Measurements from ENCODE around the gene CCNB3. TPM values are rescaled to one million over a fixed set of nuclear protein-coding genes. Genes with fewer than 3 reads are reported as not detected.

CCNB3 gene
- total RNA-seq: under 1 TPM; 0.09 to 0.17 TPM
- not detected for polyA plus RNA-seq

- DNase-seq: peak; percentile 73 to 84 (median 82)
- no peaks in the 10 kb centered on the region for H3K27me3 ChIP-seq (ENCODE audit: insufficient read depth, low read length)
- Mint-ChIP-seq H3K4me3 (peak within 1 kb of the TSS; percentile 71 to 92 (median 84)), H3K27me3 (no peaks in the 10 kb centered on the region), H3K9me3 (no peaks in the 10 kb centered on the region), H3K27ac (peak within 1 kb of the TSS; percentile 71 to 96 (median 85)), H3K36me3 (peaks cover 0 to 3% of the 10 kb centered on the region in 2 donors), H3K4me1 (peaks cover 5 to 20% (median 9%) of the 10 kb centered on the region in 4 donors)
- no peaks in the 10 kb centered on the region for H3K9me3 ChIP-seq (ENCODE audit: control insufficient read depth in 1 of 2, low read length in 2 of 2)
- H3K27ac ChIP-seq (ENCODE audit: low read depth, low read length): peak within 1 kb of the TSS; percentile 21
- no peaks in the 10 kb centered on the region for H3K36me3 ChIP-seq (ENCODE audit: insufficient read depth, low read length)
- peak within 1 kb of the TSS in 1 of 2 donors; percentile 24 for H3K4me3 ChIP-seq (ENCODE audit: low read length in 2 of 2)
- POLR2A ChIA-PET (ENCODE audit: partially characterized antibody): interaction anchor here (1.2 kb wide), 1 partner anchor 277 kb away, joined by 3 read pairs; no protein-coding TSS in a partner anchor
- peaks cover 6% of the 10 kb centered on the region for H3K4me1 ChIP-seq (ENCODE audit: insufficient read depth, low read length)
- intact Hi-C loops (cut with micrococcal nuclease): loop anchor here (1.0 to 2.0 kb wide), 2 partner anchors 290 to 325 kb away; partner anchors contain the start of gene USP27X
- CTCF ChIA-PET (ENCODE audit: partially characterized antibody): interaction anchor here (0.7 to 1.6 kb wide), 5 partner anchors 14 to 488 kb away, joined by 3 to 7 read pairs (median 4); partner anchors contain the start of gene CLCN5
Measured at GRCh38 chrX:50204364-50204899, at the start of gene CCNB3. TSS of gene CCNB3 (plus strand) at chrX:50204765. CDS start at chrX:50285164, 80,399 bp downstream.

GRCh38 chrX:50157545-50158135, 46.9 kb upstream of the CCNB3 start:
- intact Hi-C loops (cut with micrococcal nuclease): no loop called here
- H3K4me3 ChIP-seq (ENCODE audit: low read length in 2 of 2): no peak overlapping the region
- no peaks in the 10 kb centered on the region for H3K4me1 ChIP-seq (ENCODE audit: insufficient read depth, low read length)
- H3K36me3 ChIP-seq (ENCODE audit: insufficient read depth, low read length): no peaks in the 10 kb centered on the region
- no peaks in the 10 kb centered on the region for H3K9me3 Mint-ChIP-seq
- H3K4me1 Mint-ChIP-seq: no peaks in the 10 kb centered on the region
- ChIA-PET POLR2A (ENCODE audit: partially characterized antibody) (no interaction called here), CTCF (ENCODE audit: partially characterized antibody) (no interaction called here)
- H3K4me3 Mint-ChIP-seq: no peak overlapping the region
- H3K27me3 Mint-ChIP-seq: peaks cover 0 to 2% of the 10 kb centered on the region in 2 donors
- no peak overlapping the region for H3K27ac ChIP-seq (ENCODE audit: low read depth, low read length)
- H3K27me3 ChIP-seq (ENCODE audit: insufficient read depth, low read length): no peaks in the 10 kb centered on the region
- H3K36me3 Mint-ChIP-seq: no peaks in the 10 kb centered on the region
- no peaks in the 10 kb centered on the region for H3K9me3 ChIP-seq (ENCODE audit: control insufficient read depth in 1 of 2, low read length in 2 of 2)
- DNase-seq: no peak
- no peak overlapping the region for H3K27ac Mint-ChIP-seq

GRCh38 chrX:50158593-50158992, 46.0 kb upstream of the CCNB3 start:
- no peak for DNase-seq
- ChIA-PET POLR2A (ENCODE audit: partially characterized antibody) (no interaction called here), CTCF (ENCODE audit: partially characterized antibody) (no interaction called here)
- Histone ChIP-seq H3K36me3 (ENCODE audit: insufficient read depth, low read length) (no peaks in the 10 kb centered on the region), H3K27me3 (ENCODE audit: insufficient read depth, low read length) (no peaks in the 10 kb centered on the region), H3K4me3 (ENCODE audit: low read length in 2 of 2) (no peak overlapping the region), H3K4me1 (ENCODE audit: insufficient read depth, low read length) (no peaks in the 10 kb centered on the region), H3K9me3 (ENCODE audit: control insufficient read depth in 1 of 2, low read length in 2 of 2) (no peaks in the 10 kb centered on the region), H3K27ac (ENCODE audit: low read depth, low read length) (no peak overlapping the region)
- Mint-ChIP-seq H3K9me3 (no peaks in the 10 kb centered on the region), H3K4me1 (no peaks in the 10 kb centered on the region), H3K27ac (no peak overlapping the region), H3K4me3 (no peak overlapping the region), H3K27me3 (peaks cover 0 to 2% of the 10 kb centered on the region in 2 donors), H3K36me3 (no peaks in the 10 kb centered on the region)
- intact Hi-C loops (cut with micrococcal nuclease): no loop called here

- Histone ChIP-seq H3K4me1 (ENCODE audit: insufficient read depth, low read length) (no peaks in the 10 kb centered on the region), H3K36me3 (ENCODE audit: insufficient read depth, low read length) (no peaks in the 10 kb centered on the region), H3K27ac (ENCODE audit: low read depth, low read length) (no peak overlapping the region), H3K4me3 (ENCODE audit: low read length in 2 of 2) (no peak overlapping the region), H3K9me3 (ENCODE audit: control insufficient read depth in 1 of 2, low read length in 2 of 2) (no peaks in the 10 kb centered on the region), H3K27me3 (ENCODE audit: insufficient read depth, low read length) (no peaks in the 10 kb centered on the region)
- intact Hi-C loops (cut with micrococcal nuclease): no loop called here
- Mint-ChIP-seq H3K9me3 (no peaks in the 10 kb centered on the region), H3K4me1 (no peaks in the 10 kb centered on the region), H3K27ac (no peak overlapping the region), H3K27me3 (no peaks in the 10 kb centered on the region), H3K4me3 (no peak overlapping the region), H3K36me3 (no peaks in the 10 kb centered on the region)
- no peak for DNase-seq
- POLR2A ChIA-PET (ENCODE audit: partially characterized antibody): no interaction called here
- CTCF ChIA-PET (ENCODE audit: partially characterized antibody): no interaction called here
Measured at GRCh38 chrX:50161127-50161526, 43.4 kb upstream of the CCNB3 start.

- H3K27me3 ChIP-seq (ENCODE audit: insufficient read depth, low read length): no peaks in the 10 kb centered on the region
- H3K4me1 ChIP-seq (ENCODE audit: insufficient read depth, low read length): no peaks in the 10 kb centered on the region
- Mint-ChIP-seq H3K4me3 (no peak overlapping the region), H3K4me1 (peaks cover 0 to 2% (median under 1%) of the 10 kb centered on the region in 4 donors), H3K27ac (no peak overlapping the region), H3K27me3 (peaks cover 0 to 1% of the 10 kb centered on the region in 2 donors), H3K9me3 (no peaks in the 10 kb centered on the region), H3K36me3 (no peaks in the 10 kb centered on the region)
- no peaks in the 10 kb centered on the region for H3K9me3 ChIP-seq (ENCODE audit: control insufficient read depth in 1 of 2, low read length in 2 of 2)
- intact Hi-C loops (cut with micrococcal nuclease): no loop called here
- DNase-seq: no peak
- no peaks in the 10 kb centered on the region for H3K36me3 ChIP-seq (ENCODE audit: insufficient read depth, low read length)
- no peak overlapping the region for H3K4me3 ChIP-seq (ENCODE audit: low read length in 2 of 2)
- H3K27ac ChIP-seq (ENCODE audit: low read depth, low read length): no peak overlapping the region
- CTCF ChIA-PET (ENCODE audit: partially characterized antibody): no interaction called here
- POLR2A ChIA-PET (ENCODE audit: partially characterized antibody): no interaction called here
Measured at GRCh38 chrX:50165727-50166126, 38.8 kb upstream of the CCNB3 start.

- POLR2A ChIA-PET (ENCODE audit: partially characterized antibody): no interaction called here
- no peak overlapping the region for H3K27ac Mint-ChIP-seq
- Histone ChIP-seq H3K4me1 (ENCODE audit: insufficient read depth, low read length) (no peaks in the 10 kb centered on the region), H3K36me3 (ENCODE audit: insufficient read depth, low read length) (no peaks in the 10 kb centered on the region), H3K4me3 (ENCODE audit: low read length in 2 of 2) (no peak overlapping the region), H3K9me3 (ENCODE audit: control insufficient read depth in 1 of 2, low read length in 2 of 2) (no peaks in the 10 kb centered on the region), H3K27me3 (ENCODE audit: insufficient read depth, low read length) (no peaks in the 10 kb centered on the region), H3K27ac (ENCODE audit: low read depth, low read length) (no peak overlapping the region)
- DNase-seq: no peak
- CTCF ChIA-PET (ENCODE audit: partially characterized antibody): no interaction called here
- H3K9me3 Mint-ChIP-seq: no peaks in the 10 kb centered on the region
- no peaks in the 10 kb centered on the region for H3K36me3 Mint-ChIP-seq
- peaks cover 0 to 2% (median under 1%) of the 10 kb centered on the region in 4 donors for H3K4me1 Mint-ChIP-seq
- no peak overlapping the region for H3K4me3 Mint-ChIP-seq
- intact Hi-C loops (cut with micrococcal nuclease): no loop called here
- peaks cover 0 to 1% of the 10 kb centered on the region in 2 donors for H3K27me3 Mint-ChIP-seq
Measured at GRCh38 chrX:50167366-50167765, 37.2 kb upstream of the CCNB3 start.

GRCh38 chrX:50168241-50168687, 36.3 kb upstream of the CCNB3 start:
- no peaks in the 10 kb centered on the region for H3K36me3 ChIP-seq (ENCODE audit: insufficient read depth, low read length)
- no peaks in the 10 kb centered on the region for H3K27me3 ChIP-seq (ENCODE audit: insufficient read depth, low read length)
- no peak for DNase-seq
- Mint-ChIP-seq H3K27ac (no peak overlapping the region), H3K36me3 (no peaks in the 10 kb centered on the region), H3K4me3 (no peak overlapping the region), H3K9me3 (peaks cover 0 to 3% (median 0%) of the 10 kb centered on the region in 8 donors), H3K4me1 (peaks cover 0 to 2% (median under 1%) of the 10 kb centered on the region in 4 donors), H3K27me3 (peaks cover 0 to 1% of the 10 kb centered on the region in 2 donors)
- no peaks in the 10 kb centered on the region for H3K4me1 ChIP-seq (ENCODE audit: insufficient read depth, low read length)
- no peak overlapping the region for H3K4me3 ChIP-seq (ENCODE audit: low read length in 2 of 2)
- ChIA-PET CTCF (ENCODE audit: partially characterized antibody) (no interaction called here), POLR2A (ENCODE audit: partially characterized antibody) (no interaction called here)
- H3K9me3 ChIP-seq (ENCODE audit: control insufficient read depth in 1 of 2, low read length in 2 of 2): no peaks in the 10 kb centered on the region
- intact Hi-C loops (cut with micrococcal nuclease): no loop called here
- no peak overlapping the region for H3K27ac ChIP-seq (ENCODE audit: low read depth, low read length)

All from CD4-positive, alpha-beta memory T cell (primary cell).